ENCODE results near the gene CKMT1A.

Gene CKMT1A

DNA sequence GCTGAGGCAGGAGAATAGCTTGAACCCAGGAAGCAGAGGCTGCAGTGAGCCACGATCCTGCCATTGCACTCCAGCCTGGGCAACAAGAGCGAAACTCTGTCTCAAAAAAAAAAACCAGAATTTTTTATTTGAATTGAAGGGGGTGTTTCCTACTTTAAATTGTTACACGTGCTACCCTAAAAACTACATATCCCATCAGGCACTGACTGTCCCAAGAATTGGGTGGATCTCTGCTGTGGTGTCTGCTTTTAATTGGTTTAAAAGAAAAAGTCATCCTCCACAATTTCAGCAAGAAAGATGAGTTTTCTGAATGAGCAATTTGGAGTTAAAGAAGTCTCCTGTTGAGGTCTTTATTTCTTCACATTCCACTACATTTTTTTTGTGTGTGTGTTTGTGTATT lies 54.7 kb downstream of the CKMT1A start:
- no peak for DNase-seq (ENCODE audit: low spot score)
